T-helper 1 cell treated with Interleukin-12 subunit alpha and Interleukin-12 subunit beta and Interleukin-4 antibody, amounts not matched to agents 30 ng/mL and 1 ng/mL, for 36 hours (primary cell): ENCODE measurements around the gene MYBPC2. TPM values are rescaled to one million over a fixed set of nuclear protein-coding genes. Genes with fewer than 3 reads are reported as not detected.

Experiments used
- intact Hi-C: fragments of 100-400 bp; cut with micrococcal nuclease; formaldehyde crosslinking; loops from one replicate; pipeline ENCODE4 v1.15.1; 2024
- total RNA-seq: library from RNA; stranded (reverse); gene quantifications from 2 replicates; pipeline ENCODE4 v1.2.3, GENCODE V29; 2022

MYBPC2 gene
- total RNA-seq, 1 donor from 2014 or later, result 0.44 TPM

GRCh38 chr19:50496189-50497021 is 63.7 kb downstream of the MYBPC2 start:
- intact Hi-C loops, result no loop called here

- intact Hi-C loops, result no loop called here
Observed at GRCh38 chr19:50497022-50497405, 64.3 kb downstream of the MYBPC2 start.

GRCh38 chr19:50498219-50499056 is 65.7 kb downstream of the MYBPC2 start:
- intact Hi-C loops, result no loop called here

GRCh38 chr19:50500060-50500752 is 67.5 kb downstream of the MYBPC2 start:
- intact Hi-C loops, result no loop called here

- intact Hi-C loops, result no loop called here
Observed at GRCh38 chr19:50500753-50501151, 68.1 kb downstream of the MYBPC2 start.

GRCh38 chr19:50501186-50501567 is 68.5 kb downstream of the MYBPC2 start:
- intact Hi-C loops, result no loop called here

- intact Hi-C loops, result no loop called here
Observed at GRCh38 chr19:50501568-50502475, 69.1 kb downstream of the MYBPC2 start.

- intact Hi-C loops, result no loop called here
Observed at GRCh38 chr19:50505856-50506611, 73.3 kb downstream of the MYBPC2 start.

GRCh38 chr19:50506700-50507099 is 74.0 kb downstream of the MYBPC2 start:
- intact Hi-C loops, result no loop called here

GRCh38 chr19:50507376-50507775 is 74.7 kb downstream of the MYBPC2 start:
- intact Hi-C loops, result no loop called here

GRCh38 chr19:50508843-50509190 is 76.1 kb downstream of the MYBPC2 start:
- intact Hi-C loops, result no loop called here

- intact Hi-C loops, result no loop called here
Observed at GRCh38 chr19:50509366-50509765, 76.7 kb downstream of the MYBPC2 start.

- intact Hi-C loops, result loop anchor here (5.0 kb wide), 1 partner anchor 868 kb away; the partner anchor contains the start of genes RRAS and SCAF1
Observed at GRCh38 chr19:50510121-50510670, 77.5 kb downstream of the MYBPC2 start.

- intact Hi-C loops, result loop anchor here (1.0 to 5.0 kb wide), 12 partner anchors 34 to 868 kb away; partner anchors contain the start of genes EMC10, GARIN5A, KCNC3 and NR1H2
Observed at GRCh38 chr19:50510700-50511068, 78.0 kb downstream of the MYBPC2 start.

GRCh38 chr19:50511069-50511822 is 78.6 kb downstream of the MYBPC2 start, which contains the start of gene JOSD2:
Gene JOSD2 (minus strand): TSS chr19:50511191. CDS start chr19:50510431, 760 bp downstream.
- intact Hi-C loops, result loop anchor here (1.0 to 5.0 kb wide), 12 partner anchors 35 to 869 kb away; partner anchors contain the start of genes EMC10, GARIN5A, KCNC3 and NR1H2

- intact Hi-C loops, result loop anchor here (5.0 kb wide), 1 partner anchor 870 kb away; the partner anchor contains the start of genes RRAS and SCAF1
Observed at GRCh38 chr19:50512112-50512998, 79.7 kb downstream of the MYBPC2 start.

GRCh38 chr19:50512999-50513745 is 80.5 kb downstream of the MYBPC2 start:
- intact Hi-C loops, result loop anchor here (5.0 kb wide), 1 partner anchor 871 kb away; the partner anchor contains the start of genes RRAS and SCAF1
